Activated CD8-positive, alpha-beta memory T cell treated with anti-CD3 and anti-CD28 coated beads for 36 hours (primary cell): ENCODE measurements around the gene HIPK2. TPM values are rescaled to one million over a fixed set of nuclear protein-coding genes. Genes with fewer than 3 reads are reported as not detected.
"Not testable (repeated sequence)": the region's sequence is repeated elsewhere in the genome, so short reads cannot be mapped to it uniquely, and the experiment has no call there.

ENCODE experiments used
- CTCF ChIA-PET: fragments of 350-600 bp; sonication (Branson Sonifier 250); formaldehyde crosslinking; loops from one replicate; lab custom pipeline; 2021; ENCODE audit warnings: antibody characterized with exemption; lab: Charles Lee
- POLR2A ChIA-PET: fragments of 350-600 bp; sonication (Branson Sonifier 250); formaldehyde crosslinking; loops from one replicate; lab custom pipeline; 2021; ENCODE audit warnings: antibody characterized with exemption; lab: Charles Lee
- total RNA-seq, 2 experiments: library from RNA; stranded (reverse); gene quantifications; one replicate each; pipeline ENCODE4 v1.2.3, GENCODE V29; 2021

HIPK2 gene
- total RNA-seq, 2 experiments from 2014 or later, result 18.7 to 19.9 TPM

DNA sequence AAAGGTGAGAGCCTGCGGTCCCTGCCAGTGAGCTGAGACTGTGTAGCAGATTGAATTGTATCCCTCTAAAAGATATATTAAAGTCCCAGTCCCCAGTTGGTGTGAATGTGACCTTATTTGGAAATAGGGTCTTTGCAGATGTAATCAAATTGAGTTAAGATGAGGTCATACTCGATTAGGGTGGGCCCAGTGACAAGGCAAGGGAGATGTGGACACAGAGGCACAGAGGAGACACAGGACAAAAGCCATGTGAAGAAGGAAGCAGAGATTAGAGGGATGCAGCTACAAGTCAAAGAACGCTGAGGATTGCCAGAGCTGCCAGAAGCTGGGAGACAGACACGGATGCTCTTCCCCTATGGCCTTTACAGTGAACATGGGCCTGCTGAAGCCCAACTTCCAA lies 150.0 kb downstream of the HIPK2 start:
- ChIA-PET CTCF (no interaction called here), POLR2A (no interaction called here)

GRCh38 chr7:139626817-139627216 lies 151.0 kb downstream of the HIPK2 start:
- POLR2A ChIA-PET, result no interaction called here
- CTCF ChIA-PET, result no interaction called here

DNA sequence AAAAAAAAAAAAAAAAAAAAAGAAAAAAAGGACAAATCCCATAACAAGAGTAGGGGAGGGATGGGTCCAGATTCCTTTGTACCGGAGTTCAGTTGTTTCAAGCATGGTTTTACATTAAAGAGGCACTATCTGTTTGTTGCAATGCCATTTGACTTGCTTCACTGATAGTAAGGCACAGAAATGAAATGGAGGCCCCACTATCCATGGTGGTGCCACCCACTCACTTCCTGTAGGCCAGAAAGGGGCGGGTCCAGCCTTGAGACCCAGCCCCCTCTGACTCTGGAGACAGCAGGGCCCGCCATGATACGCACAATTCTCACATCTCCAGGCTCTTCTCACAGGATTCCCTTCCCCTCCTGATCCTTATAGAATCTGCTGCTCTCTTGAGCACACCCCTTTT lies 154.3 kb downstream of the HIPK2 start:
- POLR2A ChIA-PET, result no interaction called here
- CTCF ChIA-PET, result no interaction called here

DNA sequence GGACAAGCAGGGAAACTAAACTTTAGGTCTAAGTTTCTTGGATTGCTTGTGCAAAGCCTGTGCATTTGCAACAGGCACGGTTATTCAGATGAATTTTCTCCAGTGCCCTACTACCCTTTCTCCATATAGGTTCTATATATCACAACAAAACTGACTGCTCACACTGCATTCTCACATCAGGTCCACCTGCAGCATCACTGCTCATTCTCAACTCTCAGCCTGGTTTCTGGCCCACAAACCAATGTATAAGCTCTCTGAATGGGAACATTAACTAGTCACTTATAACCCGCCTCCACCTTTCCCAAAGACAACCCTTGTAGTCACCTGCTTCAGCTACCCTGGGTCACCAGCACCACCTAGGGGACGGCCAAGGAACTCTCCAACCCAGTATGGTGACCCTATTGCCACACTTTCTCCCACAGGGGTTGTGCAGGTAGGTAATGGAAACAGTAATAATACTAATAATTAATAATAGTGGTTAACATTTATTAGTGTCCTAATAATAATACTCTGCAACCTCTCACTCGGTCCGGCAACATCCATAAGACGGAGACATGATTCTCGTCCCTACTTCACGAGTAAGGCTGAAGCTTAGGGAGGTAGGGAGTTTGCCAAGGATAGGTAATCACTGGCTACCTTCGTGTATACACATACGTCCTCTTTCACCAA lies 157.0 kb downstream of the HIPK2 start:
- ChIA-PET POLR2A (no interaction called here), CTCF (interaction anchor here (1.0 to 1.4 kb wide), 5 partner anchors 12 to 382 kb away, joined by 3 to 4 read pairs (median 3); no protein-coding TSS in a partner anchor)

- ChIA-PET CTCF (interaction anchor here (0.8 to 1.4 kb wide), 4 partner anchors 18 to 610 kb away, joined by 3 to 4 read pairs (median 3); no protein-coding TSS in a partner anchor), POLR2A (no interaction called here)
Measured at GRCh38 chr7:139619367-139619657, 158.5 kb downstream of the HIPK2 start.

DNA sequence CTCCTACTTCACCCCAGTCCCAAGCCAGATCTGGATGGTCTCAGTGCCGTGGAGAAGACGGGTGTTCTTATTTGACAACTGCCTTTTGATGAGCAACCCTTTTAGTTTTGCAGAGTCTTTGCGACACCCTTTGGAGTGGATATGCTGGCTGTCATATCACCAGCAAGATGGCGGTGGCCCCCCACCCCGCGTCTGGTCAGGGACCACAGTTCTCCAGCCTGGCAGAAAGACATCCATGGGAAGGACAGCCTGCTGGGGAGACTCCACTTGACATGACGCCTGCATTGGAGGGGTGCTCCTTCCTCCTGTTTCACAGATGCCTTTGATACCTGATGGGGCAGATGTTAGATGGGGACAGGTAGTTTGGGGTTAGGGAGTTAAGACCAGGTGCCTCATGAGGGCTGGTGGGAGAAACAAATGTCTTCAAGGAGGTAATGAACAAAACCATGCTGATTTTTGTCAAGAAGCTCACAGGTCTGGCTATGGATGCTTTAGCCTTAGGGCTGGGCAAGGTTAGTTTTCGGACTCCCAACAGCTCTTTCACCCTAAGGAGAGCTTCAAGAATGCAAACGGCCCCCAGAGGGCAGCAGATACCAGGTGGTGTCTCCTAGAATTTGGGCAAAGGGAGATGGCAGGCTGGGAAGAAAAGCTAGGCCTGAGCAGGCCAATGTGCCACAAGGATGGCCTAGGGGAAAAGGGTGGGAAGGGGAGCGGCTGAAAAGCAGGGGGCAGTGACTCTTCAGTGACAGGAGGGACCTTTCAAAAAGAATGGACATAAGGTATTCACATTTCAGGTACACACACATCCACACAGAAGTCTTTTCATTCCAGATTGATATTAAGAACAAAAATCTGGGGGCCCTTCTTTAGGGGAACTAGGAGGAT lies 159.1 kb downstream of the HIPK2 start:
- POLR2A ChIA-PET, result no interaction called here

DNA sequence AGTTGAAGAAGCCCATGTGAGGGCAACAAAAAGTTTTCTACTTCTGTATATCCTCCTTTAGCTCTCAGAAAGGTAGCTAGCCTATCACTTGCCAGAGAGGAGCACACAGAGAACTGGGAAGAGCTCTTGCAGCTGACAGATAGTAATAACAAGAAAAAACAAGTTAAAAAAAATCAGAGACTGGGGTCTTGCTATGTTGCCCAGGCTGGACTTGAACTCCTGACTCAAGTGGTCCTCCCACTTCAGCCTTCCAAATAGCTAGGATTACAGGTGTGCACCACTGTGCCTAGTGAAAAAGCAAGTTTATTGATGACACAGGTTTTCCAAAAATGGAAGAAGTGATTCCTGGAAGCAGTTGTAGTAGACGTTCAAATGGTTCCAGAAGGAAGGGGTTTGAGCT lies 160.7 kb downstream of the HIPK2 start:
- ChIA-PET CTCF (interaction anchor here (1.3 kb wide), 1 partner anchor 29 kb away, joined by 3 read pairs; no protein-coding TSS in a partner anchor), POLR2A (no interaction called here)

More for the DNA sequence above, 159.1 kb downstream of the HIPK2 start:
- CTCF ChIA-PET, result interaction anchor here (0.8 to 1.4 kb wide), 6 partner anchors 17 to 611 kb away, joined by 3 to 10 read pairs (median 3); no protein-coding TSS in a partner anchor

GRCh38 chr7:139614886-139615285 lies 162.9 kb downstream of the HIPK2 start:
- ChIA-PET CTCF (interaction anchor here (0.6 kb wide), 1 partner anchor 1115 kb away, joined by 3 read pairs; no protein-coding TSS in a partner anchor), POLR2A (no interaction called here)

GRCh38 chr7:139613971-139614411 lies 163.8 kb downstream of the HIPK2 start:
- CTCF ChIA-PET, result interaction anchor here (1.0 to 1.1 kb wide), 2 partner anchors 10 to 12 kb away, joined by 3 read pairs; no protein-coding TSS in a partner anchor
- POLR2A ChIA-PET, result no interaction called here

DNA sequence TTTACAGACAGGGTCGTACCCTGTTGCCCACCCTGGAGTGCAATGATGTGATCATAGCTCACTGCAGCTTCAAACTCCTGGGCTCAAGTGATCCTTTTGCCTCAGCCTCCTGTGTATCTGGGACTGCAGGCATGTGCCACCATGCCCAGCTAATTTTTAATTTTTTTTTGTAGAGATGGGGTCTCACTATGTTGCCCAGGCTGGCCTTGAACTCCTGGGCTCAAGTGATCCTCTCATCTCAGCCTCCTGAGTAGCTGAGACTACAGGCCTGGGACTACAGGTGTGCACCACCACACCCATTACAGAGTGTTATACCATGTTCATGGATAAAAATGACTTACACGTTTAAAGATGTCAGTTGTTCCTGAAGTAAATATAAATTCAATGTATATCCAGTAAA lies 166.2 kb downstream of the HIPK2 start:
- CTCF ChIA-PET, POLR2A ChIA-PET: not testable (repeated sequence)

- ChIA-PET POLR2A (no interaction called here), CTCF (no interaction called here)
Measured at GRCh38 chr7:139610595-139610994, 167.2 kb downstream of the HIPK2 start.

GRCh38 chr7:139603896-139604295 lies 173.9 kb downstream of the HIPK2 start:
- ChIA-PET POLR2A (no interaction called here), CTCF (interaction anchor here (0.6 to 0.9 kb wide), 3 partner anchors 10 to 88 kb away, joined by 3 to 4 read pairs (median 3); no protein-coding TSS in a partner anchor)

DNA sequence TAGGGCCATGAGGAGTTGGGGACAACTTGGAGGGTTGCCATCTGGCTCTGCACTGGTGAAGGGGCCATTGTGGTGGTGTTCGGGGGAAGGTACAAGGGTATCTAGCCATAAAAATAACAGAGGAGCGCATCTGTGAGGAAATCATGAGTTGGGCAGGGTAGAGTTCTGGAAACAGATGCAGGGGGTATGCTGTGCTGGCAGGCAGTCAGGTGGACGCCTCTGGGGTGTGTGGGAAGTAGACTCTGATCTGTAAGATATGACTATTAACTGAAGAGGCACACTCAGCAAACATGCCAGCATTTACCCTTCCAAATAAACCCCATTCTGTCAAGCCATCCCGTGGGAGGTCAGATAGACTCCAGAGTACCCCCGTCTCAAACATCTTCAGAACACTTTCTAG lies 174.5 kb downstream of the HIPK2 start:
- ChIA-PET CTCF (interaction anchor here (0.6 to 1.9 kb wide), 4 partner anchors 10 to 403 kb away, joined by 3 to 10 read pairs (median 3); no protein-coding TSS in a partner anchor), POLR2A (no interaction called here)

- POLR2A ChIA-PET, result no interaction called here
- CTCF ChIA-PET, result interaction anchor here (0.6 to 1.9 kb wide), 16 partner anchors 10 to 404 kb away, joined by 3 to 10 read pairs (median 3); no protein-coding TSS in a partner anchor
Measured at GRCh38 chr7:139602143-139602722, 175.6 kb downstream of the HIPK2 start.

GRCh38 chr7:139601176-139601575 lies 176.6 kb downstream of the HIPK2 start:
- CTCF ChIA-PET, result interaction anchor here (0.9 to 1.9 kb wide), 3 partner anchors 18 to 405 kb away, joined by 3 to 10 read pairs (median 4); no protein-coding TSS in a partner anchor
- POLR2A ChIA-PET, result interaction anchor here (0.6 kb wide), 1 partner anchor 131 kb away, joined by 5 read pairs; no protein-coding TSS in a partner anchor

GRCh38 chr7:139600306-139600705 lies 177.5 kb downstream of the HIPK2 start:
- ChIA-PET POLR2A (no interaction called here), CTCF (no interaction called here)

GRCh38 chr7:139598642-139599041 lies 179.2 kb downstream of the HIPK2 start:
- POLR2A ChIA-PET, result no interaction called here
- CTCF ChIA-PET, result no interaction called here

DNA sequence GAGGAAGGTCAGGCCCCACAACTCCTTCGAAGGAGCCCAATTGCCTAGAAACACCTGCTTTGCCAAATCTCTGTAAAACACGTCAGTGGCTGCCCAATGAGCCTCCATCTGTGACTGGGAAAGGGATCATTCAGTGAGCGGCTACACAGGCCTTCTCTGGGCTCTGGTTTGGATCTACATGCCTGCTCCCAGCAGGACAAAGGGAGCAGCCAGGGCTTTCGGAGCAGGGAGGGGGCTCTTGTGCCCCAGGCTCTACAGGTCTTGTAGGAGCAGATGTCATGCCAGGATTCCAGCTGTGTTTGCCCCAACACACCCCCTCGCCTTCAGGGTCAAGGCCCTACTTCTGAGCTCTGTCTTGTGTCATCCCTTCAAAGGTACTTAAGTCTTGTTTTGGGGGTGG lies 180.8 kb downstream of the HIPK2 start:
- POLR2A ChIA-PET, result no interaction called here
- CTCF ChIA-PET, result interaction anchor here (0.6 kb wide), 1 partner anchor 644 kb away, joined by 3 read pairs; no protein-coding TSS in a partner anchor

DNA sequence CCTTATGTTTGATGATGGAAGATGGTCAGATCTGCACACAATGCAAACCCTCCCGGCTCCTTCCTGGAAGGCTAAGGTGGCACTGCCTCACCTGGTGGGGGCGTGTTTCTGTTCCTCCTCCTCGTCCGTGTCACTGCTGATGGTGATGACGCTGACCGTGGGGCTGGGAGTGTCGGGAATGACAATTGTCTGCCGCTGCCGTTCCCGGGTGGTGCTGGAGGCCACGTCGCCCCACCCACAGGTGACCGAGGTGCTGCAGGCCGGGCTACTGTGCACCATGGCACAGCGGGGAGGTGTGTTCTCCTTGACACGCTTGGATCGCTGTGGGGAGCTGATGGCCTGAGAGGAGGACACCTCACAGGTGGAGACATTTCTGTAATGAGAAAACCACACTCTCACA lies 181.2 kb downstream of the HIPK2 start:
- CTCF ChIA-PET, result interaction anchor here (0.6 kb wide), 1 partner anchor 645 kb away, joined by 3 read pairs; no protein-coding TSS in a partner anchor

More for the DNA sequence above, 181.2 kb downstream of the HIPK2 start:
- POLR2A ChIA-PET, result no interaction called here
